Loucy (cell line): ENCODE measurements around the gene KCTD6.

ENCODE experiments used
- H2AFZ ChIP-seq: fragments of 200-600 bp; sonication (generic); 2 replicates; pipeline ENCODE4 v1.6.0; 2016; ENCODE audit warnings: antibody characterized with exemption, mild to moderate bottlenecking, low read length, moderate library complexity
- H3F3A ChIP-seq: fragments of 200-600 bp; 2 replicates; pipeline ENCODE4 v1.6.0; 2016; ENCODE audit warnings: antibody characterized with exemption, low read depth, mild to moderate bottlenecking
- H3K27me3 ChIP-seq: fragments of 200-600 bp; sonication (generic); 2 replicates; pipeline ENCODE4 v1.6.1; 2014; ENCODE audit warnings: low read length, mild to moderate bottlenecking; ENCODE audit not compliant: insufficient read depth, poor library complexity, severe bottlenecking
- H3K36me3 ChIP-seq: fragments of 200-600 bp; sonication (generic); 2 replicates; pipeline ENCODE4 v1.6.1; 2016; ENCODE audit warnings: low read length; ENCODE audit not compliant: insufficient read depth
- H3K4me1 ChIP-seq: fragments of 200-600 bp; sonication (generic); 2 replicates; pipeline ENCODE4 v1.5.1; 2014; ENCODE audit warnings: low read length, mild to moderate bottlenecking; ENCODE audit not compliant: insufficient read depth, poor library complexity, severe bottlenecking
- H3K4me2 ChIP-seq: fragments of 200-600 bp; sonication (generic); 2 replicates; pipeline ENCODE4 v1.6.0; 2014; ENCODE audit warnings: antibody characterized with exemption, low read length, low read depth, mild to moderate bottlenecking; ENCODE audit not compliant: poor library complexity, severe bottlenecking
- H3K4me3 ChIP-seq: fragments of 200-600 bp; sonication (generic); 2 replicates; pipeline ENCODE4 v1.5.1; 2014; ENCODE audit warnings: low read length, mild to moderate bottlenecking, mixed read lengths; ENCODE audit not compliant: poor library complexity, severe bottlenecking
- H3K79me2 ChIP-seq: fragments of 200-600 bp; sonication (generic); 2 replicates; pipeline ENCODE4 v1.6.1; 2014; ENCODE audit warnings: low read length; ENCODE audit not compliant: insufficient read depth
- H3K9ac ChIP-seq: fragments of 200-600 bp; sonication (generic); 2 replicates; pipeline ENCODE4 v1.6.0; 2014; ENCODE audit warnings: mild to moderate bottlenecking, low read depth, low read length, moderate library complexity; ENCODE audit not compliant: poor library complexity, severe bottlenecking
- H3K9me2 ChIP-seq: fragments of 200-600 bp; sonication (generic); replicated peaks from 2 replicates; pipeline ENCODE4 v1.6.1; 2016; ENCODE audit warnings: low read depth, low read length, mixed read lengths
- H3K9me3 ChIP-seq: fragments of 200-600 bp; sonication (generic); 2 replicates; pipeline ENCODE4 v1.6.1; 2014; ENCODE audit warnings: mild to moderate bottlenecking, antibody characterized with exemption, low read length, low read depth; ENCODE audit not compliant: insufficient read depth
- H4K20me1 ChIP-seq: fragments of 200-600 bp; sonication (generic); 2 replicates; pipeline ENCODE4 v1.6.0; 2014; ENCODE audit warnings: antibody characterized with exemption, low read length, mild to moderate bottlenecking; ENCODE audit not compliant: insufficient read depth, poor library complexity, severe bottlenecking
- CTCF ChIP-seq: fragments of 200-600 bp; sonication (generic); conservative IDR thresholded peaks from 2 replicates; pipeline ENCODE4 v1.5.1; 2014; ENCODE audit warnings: mild to moderate bottlenecking, antibody characterized with exemption, low read length
- EZH2phosphoT487 ChIP-seq: fragments of 200-600 bp; IDR thresholded peaks from 2 replicates; pipeline ENCODE4 v1.6.1; 2018; ENCODE audit warnings: antibody characterized with exemption, mild to moderate bottlenecking, moderate library complexity, borderline replicate concordance

KCTD6 gene

GRCh38 chr3:58484722-58485069 is 7.2 kb upstream of the KCTD6 start:
- H3K4me3 ChIP-seq, result no peak overlapping the region
- H3K9ac ChIP-seq, result no peak overlapping the region
- no peaks in the 10 kb centered on the region for H3K79me2 ChIP-seq
- no peak overlapping the region for H2AFZ ChIP-seq
- H3K36me3 ChIP-seq, result no peaks in the 10 kb centered on the region
- H3K9me3 ChIP-seq, result no peaks in the 10 kb centered on the region
- H3K4me1 ChIP-seq, result peaks cover 14% of the 10 kb centered on the region
- no peaks in the 10 kb centered on the region for H3F3A ChIP-seq
- peak overlapping the region; percentile 13 for H3K4me2 ChIP-seq
- no peaks in the 10 kb centered on the region for H4K20me1 ChIP-seq
- H3K9me2 ChIP-seq, result no peaks in the 10 kb centered on the region
- TF ChIP-seq CTCF (no peak), EZH2phosphoT487 (no peak)
- no peaks in the 10 kb centered on the region for H3K27me3 ChIP-seq

DNA sequence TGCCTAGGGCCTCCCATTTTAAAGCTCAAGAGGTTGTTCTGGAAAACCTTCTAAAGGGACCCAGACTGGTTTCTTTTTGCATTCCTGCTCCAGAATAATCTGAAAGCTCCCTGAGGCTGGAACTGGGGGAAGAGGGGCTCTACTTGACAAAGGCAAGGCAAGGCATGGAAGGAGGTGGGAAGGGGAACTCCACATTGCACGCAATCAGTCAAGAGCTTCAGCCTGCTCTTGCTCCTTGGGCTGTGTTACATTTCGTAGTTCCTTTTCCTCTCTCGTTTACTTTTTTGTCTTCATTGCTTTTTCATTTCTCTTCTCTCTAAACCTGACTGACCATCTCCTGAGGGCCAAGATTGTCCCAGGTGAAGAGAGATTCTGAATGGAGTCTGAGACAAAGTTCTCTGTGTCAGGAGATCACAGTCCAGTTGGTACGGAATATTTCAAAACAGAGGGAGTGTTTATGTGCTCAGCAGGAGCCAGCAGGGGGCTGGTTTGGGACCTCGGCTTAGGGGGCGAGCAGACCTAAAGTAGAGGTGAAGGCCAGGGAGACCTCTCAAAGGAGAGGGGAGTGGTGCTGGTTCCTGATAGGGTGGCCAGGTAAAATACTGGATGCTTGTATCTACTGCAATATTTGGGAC is 6.0 kb upstream of the KCTD6 start:
- Histone ChIP-seq H3K27me3 (no peaks in the 10 kb centered on the region), H3K79me2 (no peaks in the 10 kb centered on the region), H3K9ac (no peak overlapping the region), H2AFZ (no peak overlapping the region), H4K20me1 (no peaks in the 10 kb centered on the region), H3F3A (no peaks in the 10 kb centered on the region), H3K9me3 (no peaks in the 10 kb centered on the region), H3K36me3 (no peaks in the 10 kb centered on the region), H3K4me2 (no peak overlapping the region), H3K4me1 (peaks cover 14% of the 10 kb centered on the region), H3K4me3 (no peak overlapping the region), H3K9me2 (no peaks in the 10 kb centered on the region)
- TF ChIP-seq EZH2phosphoT487, result no peak
- TF ChIP-seq CTCF, result no peak

DNA sequence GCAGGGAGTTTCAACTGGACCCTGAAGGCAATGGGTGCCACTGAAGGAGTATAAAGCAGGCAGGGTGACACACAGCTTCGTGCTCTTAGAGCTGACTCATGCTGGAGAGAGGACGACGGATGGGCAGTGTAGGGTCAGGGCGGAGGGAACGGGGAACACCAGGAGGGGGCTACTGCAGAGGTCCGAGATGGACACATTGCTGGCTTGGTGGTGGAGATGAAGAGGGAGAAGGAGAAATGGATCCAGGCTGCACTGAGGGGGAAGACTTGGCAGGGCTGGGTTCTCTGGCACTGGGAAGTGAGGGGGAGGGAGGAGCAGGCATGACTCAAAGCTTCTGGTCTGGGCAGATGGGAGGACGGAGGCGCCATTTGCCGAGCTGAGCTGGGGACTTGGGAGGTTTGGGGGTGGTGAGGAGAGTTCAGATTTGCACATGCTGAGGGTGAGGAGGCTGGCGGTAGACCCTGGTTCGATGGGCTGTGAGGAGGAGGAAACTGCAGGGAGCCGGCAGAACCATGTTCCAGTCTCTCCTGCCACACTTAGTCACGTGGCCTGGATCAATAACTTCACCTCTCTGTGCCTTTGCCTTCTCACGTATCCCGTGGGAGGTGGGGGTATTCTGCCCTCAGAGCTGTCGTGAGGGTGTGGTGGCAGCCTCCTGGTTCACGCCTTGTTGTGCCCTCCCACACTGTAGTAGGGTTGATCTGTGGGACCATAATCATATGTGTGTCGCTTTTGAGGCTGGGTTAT is 4.6 kb upstream of the KCTD6 start:
- Histone ChIP-seq H3K4me3 (no peak overlapping the region), H3K9me2 (no peaks in the 10 kb centered on the region), H3K9me3 (no peaks in the 10 kb centered on the region), H3K9ac (no peak overlapping the region), H3K79me2 (peaks cover under 1% of the 10 kb centered on the region), H3F3A (no peaks in the 10 kb centered on the region), H3K27me3 (no peaks in the 10 kb centered on the region), H3K36me3 (no peaks in the 10 kb centered on the region), H3K4me2 (no peak overlapping the region), H2AFZ (no peak overlapping the region), H4K20me1 (no peaks in the 10 kb centered on the region), H3K4me1 (peaks cover 14% of the 10 kb centered on the region)
- TF ChIP-seq EZH2phosphoT487 (no peak), CTCF (no peak)
